Large intestine (tissue), 3 donors: Measurements from ENCODE around the gene TARS2. TPM values are rescaled to one million over a fixed set of nuclear protein-coding genes. Genes with fewer than 3 reads are reported as not detected.

ENCODE experiments used
- DNase-seq, 2 donors: peaks; one replicate each; pipeline versions ENCODE4 v3.0.0 to v3.0.0-alpha.2; 2013
- H3K27ac ChIP-seq: one replicate; pipeline ENCODE4 v1.5.1; 2013; ENCODE audit warnings: low read length
- H3K27me3 ChIP-seq: 2 replicates; pipeline ENCODE4 v1.6.1; 2013; ENCODE audit warnings: low read length; ENCODE audit not compliant: control insufficient read depth, insufficient read depth
- H3K36me3 ChIP-seq: 2 replicates; pipeline ENCODE4 v1.6.1; 2013; ENCODE audit warnings: low read length; ENCODE audit not compliant: control insufficient read depth, insufficient read depth
- H3K4me1 ChIP-seq: one replicate; pipeline ENCODE4 v1.6.1; 2013; ENCODE audit warnings: low read length; ENCODE audit not compliant: control insufficient read depth, insufficient read depth
- H3K4me3 ChIP-seq: one replicate; pipeline ENCODE4 v1.5.1; 2013; ENCODE audit warnings: low read length
- H3K9me3 ChIP-seq: one replicate; pipeline ENCODE4 v1.6.1; 2013; ENCODE audit warnings: mild to moderate bottlenecking, low read depth, low read length, moderate library complexity; ENCODE audit not compliant: control insufficient read depth
- WGBS: methylation state at CpG from one replicate; pipeline ENCODE4 v1.1.5; 2013; ENCODE audit warnings: low lambda C conversion rate; ENCODE audit not compliant: insufficient coverage; 5-methylcytosine and 5-hydroxymethylcytosine counted together
- polyA plus RNA-seq: library from polyadenylated mRNA; unstranded; fragments of 120-200 nt; gene quantifications from one replicate; pipeline ENCODE4 v1.2.1, GENCODE V29; 2013

TARS2 gene
- polyA plus RNA-seq, 1 donor, result 21.8 TPM

DNA sequence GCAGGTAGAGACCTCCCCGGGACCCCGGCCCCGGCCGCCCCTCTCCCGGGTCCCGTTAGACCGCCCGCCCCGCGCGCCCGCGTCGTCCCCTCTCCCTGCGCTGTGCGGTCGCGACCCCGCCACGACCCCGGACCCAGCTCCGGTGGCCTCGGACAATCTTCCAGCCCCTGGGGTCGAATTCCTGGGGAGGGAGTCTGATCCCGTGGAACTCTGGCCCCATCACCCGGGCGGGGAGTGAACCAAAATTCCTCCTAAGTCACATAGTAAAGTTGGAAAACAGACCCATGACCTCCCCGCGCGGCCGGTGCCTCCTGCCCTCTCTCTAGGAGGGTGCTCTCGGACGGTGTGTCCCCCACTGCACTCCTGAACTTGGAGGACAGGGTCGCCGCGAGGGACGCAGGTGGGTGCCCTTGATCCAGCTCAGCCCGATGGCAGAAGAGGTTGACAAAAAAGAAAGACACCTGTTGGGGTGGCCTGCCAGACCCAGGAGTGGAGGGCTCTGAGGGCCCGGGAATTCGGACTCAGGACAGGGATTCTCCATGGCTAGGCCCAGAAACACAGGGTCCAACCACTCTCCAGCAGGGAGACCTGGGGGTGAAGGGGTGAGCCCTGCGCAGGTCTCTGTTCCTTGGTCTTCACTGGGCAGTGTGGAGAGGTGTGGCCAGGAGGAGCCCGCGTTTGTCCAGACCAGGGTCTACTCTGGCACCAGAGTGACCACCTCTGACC is 62.4 kb downstream of the TARS2 start:
- Histone ChIP-seq H3K9me3 (no peaks in the 10 kb centered on the region), H3K27ac (peak overlapping the region; percentile 16), H3K4me1 (peaks cover 18% of the 10 kb centered on the region), H3K36me3 (no peaks in the 10 kb centered on the region), H3K4me3 (peak overlapping the region; percentile 36), H3K27me3 (peaks cover 17% of the 10 kb centered on the region)
- DNase-seq, result peak in 1 of 2 donors; percentile 42
- no CpG with 5 or more reads among the region's 43 CpGs for WGBS

DNA sequence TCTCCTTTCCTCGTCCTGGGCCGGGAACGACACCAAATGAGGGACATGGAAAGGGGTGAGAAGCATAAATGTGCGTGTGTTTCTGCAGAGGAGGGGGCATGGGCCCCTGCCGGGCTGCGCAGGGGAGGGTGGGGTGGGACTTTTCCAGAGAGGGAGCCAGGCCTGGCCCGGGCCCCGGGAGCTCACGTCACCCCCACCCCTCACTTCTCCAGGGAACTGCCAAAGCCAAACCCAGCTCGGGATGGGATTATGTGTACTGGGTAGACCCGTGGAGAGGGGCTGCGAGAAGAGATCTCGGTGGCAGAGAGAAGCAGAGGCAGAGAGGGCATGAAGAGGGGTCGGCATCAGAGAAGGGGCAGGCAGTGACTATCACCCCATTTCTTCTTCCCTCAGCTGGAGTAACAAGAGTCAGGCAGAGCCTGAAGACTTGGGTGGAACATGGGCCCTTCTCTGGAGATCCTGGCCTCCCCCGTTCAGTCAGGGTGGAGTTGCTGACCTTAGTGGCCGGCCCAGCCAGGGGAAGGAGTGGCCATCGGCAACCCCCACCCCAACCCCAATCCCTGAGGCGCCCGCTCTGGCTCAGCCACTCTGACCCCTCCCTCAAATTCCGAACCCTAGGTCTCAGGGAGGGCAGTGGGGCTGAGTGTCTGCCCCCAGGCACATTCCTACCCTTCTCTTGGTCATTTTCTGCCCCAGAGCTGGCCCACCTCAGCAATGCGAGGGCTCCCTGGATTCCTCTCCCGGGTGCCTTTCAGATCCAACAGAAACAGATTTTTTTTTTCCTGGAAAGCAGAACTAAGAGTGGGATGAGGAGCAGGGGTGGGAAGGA is 63.2 kb downstream of the TARS2 start:
- H3K4me3 ChIP-seq, result peak overlapping the region; percentile 36

DNA sequence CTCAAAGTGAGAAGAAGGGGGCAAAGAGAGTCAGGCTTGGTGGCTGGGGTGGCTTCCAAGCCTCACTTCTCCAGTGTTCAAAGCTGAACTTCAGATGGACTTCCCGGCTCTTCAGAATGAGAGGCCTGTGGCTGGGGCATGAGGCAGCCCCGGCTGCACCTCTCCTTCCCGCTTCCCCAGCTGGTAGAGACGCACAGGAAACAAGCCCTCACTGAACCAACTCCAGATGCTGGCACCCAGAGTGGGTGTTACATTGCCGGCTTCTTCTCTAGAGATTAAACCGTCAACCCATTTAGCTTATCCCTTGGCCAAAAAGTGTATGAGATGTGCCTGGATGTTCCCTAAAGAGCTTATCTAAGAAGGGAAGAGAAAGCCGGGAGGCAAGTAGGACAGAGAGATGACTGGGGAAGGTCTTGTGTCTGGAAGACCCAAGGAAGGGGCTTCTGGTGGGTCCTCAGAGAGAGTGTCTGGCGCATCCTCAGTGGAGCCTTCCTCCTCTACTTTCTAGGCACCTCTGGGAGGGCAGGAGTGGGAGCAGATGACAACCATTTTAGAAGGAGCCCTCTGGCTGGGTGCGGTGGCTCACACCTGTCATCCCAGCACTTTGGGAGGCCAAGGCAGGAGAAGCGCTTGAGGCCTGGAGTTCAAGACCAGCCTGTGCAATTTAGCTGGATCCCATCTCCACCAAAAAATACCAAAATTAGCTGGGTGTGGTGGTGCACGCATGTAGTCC is 64.0 kb downstream of the TARS2 start:
- Histone ChIP-seq H3K4me1 (peaks cover 18% of the 10 kb centered on the region), H3K9me3 (no peaks in the 10 kb centered on the region), H3K36me3 (peaks cover 6% of the 10 kb centered on the region), H3K27me3 (peaks cover 15% of the 10 kb centered on the region), H3K4me3 (no peak overlapping the region), H3K27ac (peak overlapping the region; percentile 27)
- no peak for DNase-seq
- WGBS, result no CpG with 5 or more reads among the region's 11 CpGs

More for the DNA sequence above, 63.2 kb downstream of the TARS2 start:
- H3K27ac ChIP-seq, result peak overlapping the region; percentile 27
- peaks cover 15% of the 10 kb centered on the region for H3K27me3 ChIP-seq
- peaks cover 3% of the 10 kb centered on the region for H3K36me3 ChIP-seq
- H3K4me1 ChIP-seq, result peaks cover 18% of the 10 kb centered on the region
- DNase-seq, result no peak
- no CpG with 5 or more reads among the region's 22 CpGs for WGBS
- H3K9me3 ChIP-seq, result no peaks in the 10 kb centered on the region

DNA sequence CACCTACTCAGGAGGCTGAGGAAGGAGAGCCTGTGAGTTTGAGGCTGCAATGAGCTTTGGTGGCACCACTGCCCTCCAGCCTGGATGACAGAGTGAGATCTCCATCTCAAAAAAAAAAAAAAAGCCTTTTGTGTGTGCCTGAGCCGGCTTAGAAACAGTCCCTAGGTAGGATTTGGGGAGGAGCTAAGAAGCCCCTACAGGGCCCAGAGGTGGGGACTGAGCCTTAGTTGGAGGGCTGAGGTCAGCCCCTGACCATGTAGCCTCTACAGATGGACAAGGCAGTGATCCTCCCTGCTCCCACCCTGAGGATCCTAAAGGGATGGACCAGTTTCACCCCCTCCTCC is 64.5 kb downstream of the TARS2 start:
- peaks cover 15% of the 10 kb centered on the region for H3K27me3 ChIP-seq
- peaks cover 18% of the 10 kb centered on the region for H3K4me1 ChIP-seq
- DNase-seq, result no peak
- no peak overlapping the region for H3K4me3 ChIP-seq
- peak overlapping the region; percentile 12 for H3K27ac ChIP-seq
- WGBS, result no CpG with 5 or more reads among the region's 1 CpG
- H3K9me3 ChIP-seq, result no peaks in the 10 kb centered on the region
- peaks cover 6% of the 10 kb centered on the region for H3K36me3 ChIP-seq

DNA sequence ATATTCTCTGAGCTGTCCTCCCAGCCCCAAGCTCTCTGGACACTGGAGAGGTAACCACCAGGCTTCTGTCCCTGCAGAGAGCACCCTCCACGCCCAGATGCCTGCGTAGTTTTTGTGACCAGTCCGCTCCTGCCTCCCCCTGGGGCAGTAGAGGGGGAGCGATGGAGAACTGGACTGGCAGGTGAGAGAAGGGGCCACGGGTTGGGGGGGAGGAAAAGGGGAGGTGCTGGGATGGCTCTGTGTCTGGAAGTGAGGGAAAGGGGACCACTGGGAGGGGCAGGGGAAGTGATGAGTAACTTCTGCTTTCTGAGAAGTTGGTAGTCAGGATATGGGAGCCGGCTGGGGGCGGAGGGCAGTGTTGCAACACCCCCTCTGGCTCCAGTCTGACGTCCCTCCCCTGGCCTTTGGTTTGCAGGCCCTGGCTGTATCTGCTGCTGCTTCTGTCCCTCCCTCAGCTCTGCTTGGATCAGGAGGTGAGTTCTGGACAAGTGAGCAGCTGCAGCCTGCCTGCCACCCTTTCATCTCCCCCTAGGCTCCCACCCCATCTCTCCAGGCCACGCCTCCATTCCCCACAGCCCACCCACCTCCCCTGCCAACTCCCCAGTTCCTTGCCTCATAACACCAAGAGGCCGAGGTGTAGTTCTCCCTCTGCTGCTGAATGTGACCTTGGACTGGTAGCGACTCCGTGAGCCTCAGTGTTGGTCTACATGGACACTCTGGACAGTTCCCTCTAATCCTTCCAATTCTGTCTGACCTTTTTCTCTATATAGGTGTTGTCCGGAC is 65.1 kb downstream of the TARS2 start:
- WGBS, result no CpG with 5 or more reads among the region's 13 CpGs

DNA sequence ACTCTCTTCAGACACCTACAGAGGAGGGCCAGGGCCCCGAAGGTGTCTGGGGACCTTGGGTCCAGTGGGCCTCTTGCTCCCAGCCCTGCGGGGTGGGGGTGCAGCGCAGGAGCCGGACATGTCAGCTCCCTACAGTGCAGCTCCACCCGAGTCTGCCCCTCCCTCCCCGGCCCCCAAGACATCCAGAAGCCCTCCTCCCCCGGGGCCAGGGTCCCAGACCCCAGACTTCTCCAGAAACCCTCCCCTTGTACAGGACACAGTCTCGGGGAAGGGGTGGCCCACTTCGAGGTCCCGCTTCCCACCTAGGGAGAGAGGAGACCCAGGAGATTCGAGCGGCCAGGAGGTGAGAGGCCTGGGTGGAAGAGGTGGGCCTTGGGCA is 65.7 kb downstream of the TARS2 start:
- H3K27me3 ChIP-seq, result peaks cover 15% of the 10 kb centered on the region
- peaks cover 18% of the 10 kb centered on the region for H3K4me1 ChIP-seq
- no peak for DNase-seq
- no peak overlapping the region for H3K4me3 ChIP-seq
- no peaks in the 10 kb centered on the region for H3K9me3 ChIP-seq
- peaks cover 6% of the 10 kb centered on the region for H3K36me3 ChIP-seq
- WGBS, result no CpG with 5 or more reads among the region's 12 CpGs
- H3K27ac ChIP-seq, result peak overlapping the region; percentile 55

More for the DNA sequence above, 65.1 kb downstream of the TARS2 start:
- H3K27ac ChIP-seq, result peak overlapping the region; percentile 55
- H3K4me1 ChIP-seq, result peaks cover 18% of the 10 kb centered on the region
- no peak overlapping the region for H3K4me3 ChIP-seq
- DNase-seq, result peak; percentile 86 to 88
- peaks cover 6% of the 10 kb centered on the region for H3K36me3 ChIP-seq
- peaks cover 15% of the 10 kb centered on the region for H3K27me3 ChIP-seq
- no peaks in the 10 kb centered on the region for H3K9me3 ChIP-seq

DNA sequence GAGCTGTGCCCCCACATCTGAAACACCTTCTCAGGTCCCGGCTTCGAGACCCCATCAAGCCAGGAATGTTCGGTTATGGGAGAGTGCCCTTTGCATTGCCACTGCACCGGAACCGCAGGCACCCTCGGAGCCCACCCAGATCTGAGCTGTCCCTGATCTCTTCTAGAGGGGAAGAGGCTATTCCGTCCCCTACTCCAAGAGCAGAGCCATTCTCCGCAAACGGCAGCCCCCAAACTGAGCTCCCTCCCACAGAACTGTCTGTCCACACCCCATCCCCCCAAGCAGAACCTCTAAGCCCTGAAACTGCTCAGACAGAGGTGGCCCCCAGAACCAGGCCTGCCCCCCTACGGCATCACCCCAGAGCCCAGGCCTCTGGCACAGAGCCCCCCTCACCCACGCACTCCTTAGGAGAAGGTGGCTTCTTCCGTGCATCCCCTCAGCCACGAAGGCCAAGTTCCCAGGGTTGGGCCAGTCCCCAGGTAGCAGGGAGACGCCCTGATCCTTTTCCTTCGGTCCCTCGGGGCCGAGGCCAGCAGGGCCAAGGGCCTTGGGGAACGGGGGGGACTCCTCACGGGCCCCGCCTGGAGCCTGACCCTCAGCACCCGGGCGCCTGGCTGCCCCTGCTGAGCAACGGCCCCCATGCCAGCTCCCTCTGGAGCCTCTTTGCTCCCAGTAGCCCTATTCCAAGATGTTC is 66.3 kb downstream of the TARS2 start:
- no peak overlapping the region for H3K27ac ChIP-seq
- H3K36me3 ChIP-seq, result peaks cover 6% of the 10 kb centered on the region
- H3K4me1 ChIP-seq, result peaks cover 15% of the 10 kb centered on the region

DNA sequence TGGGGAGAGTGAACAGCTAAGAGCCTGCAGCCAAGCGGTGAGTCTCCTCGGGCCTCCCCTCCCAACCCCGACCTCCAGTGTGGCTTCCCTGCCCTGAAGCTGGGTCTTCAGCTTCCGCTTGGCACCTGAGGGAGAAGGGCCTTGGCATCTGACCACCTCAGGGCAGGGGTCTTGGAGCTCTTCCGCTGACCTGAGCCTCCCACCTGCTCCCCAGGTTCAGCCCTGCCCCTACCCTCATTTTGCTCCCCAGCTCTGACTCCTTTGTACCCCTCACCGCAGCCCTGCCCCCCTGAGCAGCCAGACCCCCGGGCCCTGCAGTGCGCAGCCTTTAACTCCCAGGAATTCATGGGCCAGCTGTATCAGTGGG is 66.8 kb downstream of the TARS2 start:
- no peaks in the 10 kb centered on the region for H3K9me3 ChIP-seq
- H3K4me3 ChIP-seq, result no peak overlapping the region
- peaks cover 14% of the 10 kb centered on the region for H3K4me1 ChIP-seq
- whole genome bisulfite sequencing, result no CpG with 5 or more reads among the region's 8 CpGs
- H3K27ac ChIP-seq, result no peak overlapping the region
- H3K36me3 ChIP-seq, result peaks cover 6% of the 10 kb centered on the region
- H3K27me3 ChIP-seq, result peaks cover 12% of the 10 kb centered on the region
- no peak for DNase-seq

More for the DNA sequence above, 66.3 kb downstream of the TARS2 start:
- no peaks in the 10 kb centered on the region for H3K9me3 ChIP-seq
- H3K4me3 ChIP-seq, result no peak overlapping the region
- peaks cover 13% of the 10 kb centered on the region for H3K27me3 ChIP-seq
- DNase-seq, result no peak
- whole genome bisulfite sequencing, result no CpG with 5 or more reads among the region's 23 CpGs

DNA sequence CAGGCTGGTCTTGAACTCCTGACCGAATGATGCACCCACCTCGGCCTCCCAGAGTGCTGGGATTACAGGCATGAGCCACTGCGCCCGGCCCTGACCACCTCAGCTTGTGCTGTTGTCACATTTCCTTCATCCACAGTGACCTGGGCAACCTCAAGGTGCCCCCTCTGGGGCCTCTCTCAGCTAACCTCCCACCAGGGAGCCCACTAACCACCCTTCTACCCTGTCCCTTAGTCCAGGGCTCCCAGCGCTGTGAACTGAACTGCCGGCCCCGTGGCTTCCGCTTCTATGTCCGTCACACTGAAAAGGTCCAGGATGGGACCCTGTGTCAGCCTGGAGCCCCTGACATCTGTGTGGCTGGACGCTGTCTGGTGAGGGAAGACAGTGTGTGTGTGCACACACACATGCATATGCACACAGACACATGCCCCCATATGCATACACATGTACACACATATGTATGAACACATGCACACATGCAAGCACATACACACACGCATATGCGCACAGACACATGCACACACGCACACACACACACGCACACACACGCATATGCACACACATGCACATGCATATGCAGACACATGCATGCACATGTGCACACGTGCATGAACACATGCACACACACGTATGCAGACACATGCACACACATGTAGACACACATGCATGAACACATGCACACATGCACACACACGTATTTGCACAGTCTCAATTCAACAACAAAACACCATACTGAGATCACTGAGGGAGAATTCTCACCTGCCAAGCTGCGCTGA is 68.2 kb downstream of the TARS2 start:
- DNase-seq, result no peak
- no CpG with 5 or more reads among the region's 19 CpGs for WGBS
- no peak overlapping the region for H3K27ac ChIP-seq
- peaks cover 6% of the 10 kb centered on the region for H3K36me3 ChIP-seq
- peaks cover 3% of the 10 kb centered on the region for H3K27me3 ChIP-seq
- no peaks in the 10 kb centered on the region for H3K9me3 ChIP-seq
- H3K4me1 ChIP-seq, result peaks cover 18% of the 10 kb centered on the region
- H3K4me3 ChIP-seq, result no peak overlapping the region
